Measurements from ENCODE around the gene HARBI1.
A peak's percentile ranks its signal among the peaks of the same experiment; 100 is the strongest.

Gene HARBI1

GRCh38 chr11:46617134-46617971, at the start of gene HARBI1, which contains the start of gene ATG13:
Gene HARBI1 (minus strand): TSS chr11:46617227. CDS start chr11:46616237, 990 bp downstream.
Gene ATG13 (plus strand): TSS chr11:46617553. CDS start chr11:46644292, 26,739 bp downstream.
- peak; percentile 36 for FAIRE-seq
- peak; percentile 96 for DNase-seq (ENCODE audit: insufficient read length, low spot score)
- peak; percentile 92; the same call in 1 of the 2 replicates for TF ChIP-seq POLR2A (IDR thresholded peaks at IDR 0.05; ENCODE audit: low read depth, low read length)

- DNase-seq (ENCODE audit: insufficient read length, low spot score) = no peak
- FAIRE-seq = no peak
- TF ChIP-seq POLR2A (IDR thresholded peaks at IDR 0.05; ENCODE audit: low read depth, low read length) = no peak
Observed at GRCh38 chr11:46666516-46666915, 49.5 kb upstream of the HARBI1 start.

- TF ChIP-seq POLR2A (IDR thresholded peaks at IDR 0.05; ENCODE audit: low read depth, low read length) = no peak
- DNase-seq (ENCODE audit: insufficient read length, low spot score) (no peak), FAIRE-seq (no peak)
Observed at GRCh38 chr11:46665356-46665755, 48.3 kb upstream of the HARBI1 start.

GRCh38 chr11:46664612-46665011, 47.6 kb upstream of the HARBI1 start:
- DNase-seq (ENCODE audit: insufficient read length, low spot score) = no peak
- no peak for FAIRE-seq
- TF ChIP-seq POLR2A (IDR thresholded peaks at IDR 0.05; ENCODE audit: low read depth, low read length) = no peak

- no peak for TF ChIP-seq POLR2A (IDR thresholded peaks at IDR 0.05; ENCODE audit: low read depth, low read length)
- FAIRE-seq (no peak), DNase-seq (ENCODE audit: insufficient read length, low spot score) (no peak)
Observed at GRCh38 chr11:46663277-46663940, 46.4 kb upstream of the HARBI1 start.

GRCh38 chr11:46662366-46662765, 45.3 kb upstream of the HARBI1 start:
- FAIRE-seq (no peak), DNase-seq (ENCODE audit: insufficient read length, low spot score) (no peak)
- TF ChIP-seq POLR2A (IDR thresholded peaks at IDR 0.05; ENCODE audit: low read depth, low read length) = no peak

- no peak for DNase-seq (ENCODE audit: insufficient read length, low spot score)
- FAIRE-seq = no peak
- no peak for TF ChIP-seq POLR2A (IDR thresholded peaks at IDR 0.05; ENCODE audit: low read depth, low read length)
Observed at GRCh38 chr11:46661836-46662235, 44.8 kb upstream of the HARBI1 start.

GRCh38 chr11:46659908-46660307, 42.9 kb upstream of the HARBI1 start:
- TF ChIP-seq POLR2A (IDR thresholded peaks at IDR 0.05; ENCODE audit: low read depth, low read length) = no peak
- FAIRE-seq (no peak), DNase-seq (ENCODE audit: insufficient read length, low spot score) (no peak)

- no peak for DNase-seq (ENCODE audit: insufficient read length, low spot score)
- no peak for TF ChIP-seq POLR2A (IDR thresholded peaks at IDR 0.05; ENCODE audit: low read depth, low read length)
- no peak for FAIRE-seq
Observed at GRCh38 chr11:46658259-46658658, 41.2 kb upstream of the HARBI1 start.

GRCh38 chr11:46657186-46657585, 40.2 kb upstream of the HARBI1 start:
- FAIRE-seq (no peak), DNase-seq (ENCODE audit: insufficient read length, low spot score) (no peak)
- TF ChIP-seq POLR2A (IDR thresholded peaks at IDR 0.05; ENCODE audit: low read depth, low read length) = no peak

- no peak for TF ChIP-seq POLR2A (IDR thresholded peaks at IDR 0.05; ENCODE audit: low read depth, low read length)
- DNase-seq (ENCODE audit: insufficient read length, low spot score) = no peak
- no peak for FAIRE-seq
Observed at GRCh38 chr11:46655631-46656030, 38.6 kb upstream of the HARBI1 start.

- peak; percentile 76 for DNase-seq (ENCODE audit: insufficient read length, low spot score)
- peak; percentile 95 for FAIRE-seq
- TF ChIP-seq POLR2A (IDR thresholded peaks at IDR 0.05; ENCODE audit: low read depth, low read length) = no peak
Observed at GRCh38 chr11:46649180-46649738, 32.2 kb upstream of the HARBI1 start.

- DNase-seq (ENCODE audit: insufficient read length, low spot score) = no peak
- no peak for TF ChIP-seq POLR2A (IDR thresholded peaks at IDR 0.05; ENCODE audit: low read depth, low read length)
- no peak for FAIRE-seq
Observed at GRCh38 chr11:46643986-46644385, 27.0 kb upstream of the HARBI1 start.

GRCh38 chr11:46643531-46643930, 26.5 kb upstream of the HARBI1 start:
- no peak for FAIRE-seq
- TF ChIP-seq POLR2A (IDR thresholded peaks at IDR 0.05; ENCODE audit: low read depth, low read length) = no peak
- DNase-seq (ENCODE audit: insufficient read length, low spot score) = no peak

Measured in H54 (cell line).